NCI-H345 treated with DMSO at 0.1 percent for 48 hours (cell line): ENCODE results near the gene SCNN1A.

Source experiments
- DNase-seq: peaks from one replicate; lab custom pipeline; 2025; ENCODE audit not compliant: unreplicated experiment; lab: John Stamatoyannopoulos, UW

Gene SCNN1A

GRCh38 chr12:6335451-6336078, 39.8 kb downstream of the SCNN1A start:
- DNase-seq, result no peak

- no peak for DNase-seq
These were observed 40.4 kb downstream of the SCNN1A start for GRCh38 chr12:6334940-6335450.

- no peak for DNase-seq
These were observed 41.0 kb downstream of the SCNN1A start for GRCh38 chr12:6334359-6334758.

GRCh38 chr12:6333566-6333965, 41.8 kb downstream of the SCNN1A start:
- DNase-seq, result no peak

GRCh38 chr12:6333029-6333428, 42.3 kb downstream of the SCNN1A start:
- DNase-seq, result no peak

- no peak for DNase-seq
These were observed 42.9 kb downstream of the SCNN1A start for GRCh38 chr12:6332459-6332858.

GRCh38 chr12:6330999-6331714, 44.2 kb downstream of the SCNN1A start:
- DNase-seq, result no peak

- DNase-seq, result no peak
These were observed 45.2 kb downstream of the SCNN1A start for GRCh38 chr12:6330192-6330591.

- DNase-seq, result no peak
These were observed 45.7 kb downstream of the SCNN1A start for GRCh38 chr12:6329703-6330064.

- no peak for DNase-seq
These were observed 46.2 kb downstream of the SCNN1A start for GRCh38 chr12:6328945-6329702.

- no peak for DNase-seq
These were observed 47.2 kb downstream of the SCNN1A start for GRCh38 chr12:6328045-6328779.

- DNase-seq, result no peak
These were observed 47.9 kb downstream of the SCNN1A start for GRCh38 chr12:6327229-6328041.

GRCh38 chr12:6326316-6327228, 48.8 kb downstream of the SCNN1A start:
- no peak for DNase-seq

GRCh38 chr12:6324936-6325750, 50.2 kb downstream of the SCNN1A start:
- DNase-seq, result no peak

- DNase-seq, result no peak
These were observed 51.2 kb downstream of the SCNN1A start for GRCh38 chr12:6323995-6324711.

- DNase-seq, result peak; percentile 54
These were observed 51.9 kb downstream of the SCNN1A start for GRCh38 chr12:6323340-6323994.

GRCh38 chr12:6322969-6323339, 52.4 kb downstream of the SCNN1A start:
- DNase-seq, result no peak
